H9 (cell line): ENCODE measurements around the gene TEX261. TPM values are rescaled to one million over a fixed set of nuclear protein-coding genes. Genes with fewer than 3 reads are reported as not detected.

Experiments used
- DNase-seq: peaks from one replicate; pipeline ENCODE4 v3.0.0-alpha.2; 2017
- H2AFZ ChIP-seq: one replicate; pipeline ENCODE4 v1.6.1; 2013; ENCODE audit warnings: mild to moderate bottlenecking, low read length, control low read depth, moderate library complexity
- H2AK5ac ChIP-seq: 2 replicates; pipeline ENCODE4 v1.6.1; 2013; ENCODE audit warnings: low read length, control low read depth, mixed read lengths; ENCODE audit not compliant: insufficient read length
- H2BK120ac ChIP-seq: one replicate; pipeline ENCODE4 v1.6.1; 2013; ENCODE audit warnings: low read depth, mild to moderate bottlenecking, low read length, control low read depth, inconsistent platforms; ENCODE audit not compliant: poor library complexity, severe bottlenecking
- H2BK12ac ChIP-seq: 2 replicates; pipeline ENCODE4 v1.6.1; 2013; ENCODE audit warnings: low read length, control low read depth, mixed read lengths, low read depth; ENCODE audit not compliant: insufficient read length
- H2BK15ac ChIP-seq: 2 replicates; pipeline ENCODE4 v1.6.1; 2013; ENCODE audit warnings: low read depth, low read length, control low read depth
- H2BK20ac ChIP-seq: one replicate; pipeline ENCODE4 v1.6.1; 2013; ENCODE audit warnings: low read depth, mild to moderate bottlenecking, low read length, control low read depth, inconsistent platforms; ENCODE audit not compliant: poor library complexity, severe bottlenecking
- H2BK5ac ChIP-seq: 2 replicates; pipeline ENCODE4 v1.6.1; 2013; ENCODE audit warnings: low read length, control low read depth, mixed read lengths; ENCODE audit not compliant: insufficient read length
- H3K14ac ChIP-seq: 2 replicates; pipeline ENCODE4 v1.6.1; 2013; ENCODE audit warnings: low read length, control low read depth; ENCODE audit not compliant: insufficient read depth
- H3K18ac ChIP-seq: 2 replicates; pipeline ENCODE4 v1.6.1; 2013; ENCODE audit warnings: low read depth, mild to moderate bottlenecking, mixed read lengths, low read length, control low read depth; ENCODE audit not compliant: insufficient read length
- H3K23ac ChIP-seq: 2 replicates; pipeline ENCODE4 v1.6.1; 2013; ENCODE audit warnings: low read length, control low read depth, mixed read lengths, low read depth; ENCODE audit not compliant: insufficient read length
- H3K23me2 ChIP-seq: 2 replicates; pipeline ENCODE4 v1.6.1; 2013; ENCODE audit warnings: low read depth, mild to moderate bottlenecking, mixed read lengths, low read length, control low read depth; ENCODE audit not compliant: insufficient read length, poor library complexity, severe bottlenecking
- H3K27ac ChIP-seq: 2 replicates; pipeline ENCODE4 v1.5.1; 2013; ENCODE audit warnings: low read length, control low read depth, mixed read lengths, low read depth; ENCODE audit not compliant: insufficient read length
- H3K27me3 ChIP-seq: 2 replicates; pipeline ENCODE4 v1.6.1; 2013; ENCODE audit warnings: low read length, control low read depth, inconsistent platforms; ENCODE audit not compliant: insufficient read depth
- H3K4ac ChIP-seq: 2 replicates; pipeline ENCODE4 v1.6.1; 2013; ENCODE audit warnings: low read depth, mild to moderate bottlenecking, control low read depth, inconsistent platforms, low read length, moderate library complexity
- H3K4me1 ChIP-seq: 2 replicates; pipeline ENCODE4 v1.6.1; 2013; ENCODE audit warnings: low read length, control low read depth, inconsistent platforms; ENCODE audit not compliant: insufficient read depth
- H3K4me2 ChIP-seq: 2 replicates; pipeline ENCODE4 v1.6.1; 2013; ENCODE audit warnings: low read length, control low read depth, mixed read lengths; ENCODE audit not compliant: insufficient read length, insufficient read depth
- H3K56ac ChIP-seq: 2 replicates; pipeline ENCODE4 v1.6.1; 2013; ENCODE audit warnings: low read depth, mild to moderate bottlenecking, mixed read lengths, low read length, control low read depth; ENCODE audit not compliant: insufficient read length
- H3K79me1 ChIP-seq: 2 replicates; pipeline ENCODE4 v1.6.1; 2013; ENCODE audit warnings: low read depth, mild to moderate bottlenecking, moderate library complexity, low read length, control low read depth, inconsistent platforms; ENCODE audit not compliant: insufficient read depth, poor library complexity, severe bottlenecking
- H3K79me2 ChIP-seq: 2 replicates; pipeline ENCODE4 v1.6.1; 2013; ENCODE audit warnings: low read length, control low read depth, inconsistent platforms; ENCODE audit not compliant: insufficient read depth
- H3K9ac ChIP-seq: 2 replicates; pipeline ENCODE4 v1.6.1; 2013; ENCODE audit warnings: low read length, control low read depth, mixed read lengths; ENCODE audit not compliant: insufficient read length; ENCODE audit errors: extremely low read depth
- H3K9me3 ChIP-seq: one replicate; pipeline ENCODE4 v1.6.1; 2013; ENCODE audit warnings: low read depth, low read length, inconsistent platforms; ENCODE audit not compliant: control insufficient read depth
- H3T11ph ChIP-seq: one replicate; pipeline ENCODE4 v1.6.1; 2013; ENCODE audit warnings: mild to moderate bottlenecking, low read length, control low read depth, inconsistent platforms
- H4K20me1 ChIP-seq: one replicate; pipeline ENCODE4 v1.6.1; 2013; ENCODE audit not compliant: control insufficient read depth, insufficient read length, insufficient read depth
- H4K5ac ChIP-seq: 2 replicates; pipeline ENCODE4 v1.6.1; 2013; ENCODE audit warnings: low read depth, mild to moderate bottlenecking, mixed read lengths, low read length, control low read depth; ENCODE audit not compliant: insufficient read length
- H4K8ac ChIP-seq: replicated peaks from 2 replicates; pipeline ENCODE4 v1.6.1; 2013; ENCODE audit warnings: low read length, control low read depth, mixed read lengths, low read depth; ENCODE audit not compliant: insufficient read length
- H4K91ac ChIP-seq: 2 replicates; pipeline ENCODE4 v1.6.1; 2013; ENCODE audit warnings: low read depth, mild to moderate bottlenecking, moderate library complexity, mixed read lengths, low read length, control low read depth; ENCODE audit not compliant: insufficient read length
- H3K27ac Mint-ChIP-seq, 3 experiments: 2 replicates in 2 of 3; 3 replicates in 1 of 3; pipeline ENCODE4 v1.8.0; 2020 to 2021; ENCODE audit warnings: mixed read lengths in 3 of 3, mild to moderate bottlenecking in 1 of 3, moderate library complexity in 1 of 3
- H3K27me3 Mint-ChIP-seq: 2 replicates; pipeline ENCODE4 v1.8.0; 2021; ENCODE audit warnings: low read depth, mild to moderate bottlenecking, moderate library complexity, mixed read lengths
- H3K36me3 Mint-ChIP-seq, 3 experiments: 2 replicates in 2 of 3; 3 replicates in 1 of 3; pipeline ENCODE4 v1.8.0; 2020 to 2021; ENCODE audit warnings: low read depth in 3 of 3, mixed read lengths in 3 of 3; ENCODE audit not compliant: insufficient read depth in 1 of 3
- H3K4me1 Mint-ChIP-seq, 2 experiments: 2 replicates each; pipeline ENCODE4 v1.8.0; 2020; ENCODE audit warnings: mixed read lengths in 2 of 2
- H3K4me3 Mint-ChIP-seq, 2 experiments: 2 replicates in 1 of 2; 3 replicates in 1 of 2; pipeline ENCODE4 v1.8.0; 2020 to 2021; ENCODE audit warnings: mild to moderate bottlenecking in 2 of 2, mixed read lengths in 2 of 2, moderate library complexity in 1 of 2
- H3K9me3 Mint-ChIP-seq, 2 experiments: 2 replicates in 1 of 2; 3 replicates in 1 of 2; pipeline ENCODE4 v1.8.0; 2020; ENCODE audit warnings: mild to moderate bottlenecking in 2 of 2, mixed read lengths in 2 of 2, moderate library complexity in 1 of 2
- WGBS: extraction: QIAGEN DNeasy Blood & Tissue Kit; methylation state at CpG from one replicate; pipeline ENCODE4 v1.1.7; 2013; ENCODE audit warnings: missing lambda C conversion rate, low lambda C conversion rate, mixed read lengths; ENCODE audit not compliant: insufficient read length; ENCODE audit errors: extremely low coverage; 5-methylcytosine and 5-hydroxymethylcytosine counted together
- total RNA-seq: library from RNA; stranded (reverse); gene quantifications from 2 replicates; pipeline ENCODE4 v1.2.1, GENCODE V29; 2021
- TF ChIP-seq, protein P1 (sequence below): fragments of 200-600 bp; sonication (generic); conservative IDR thresholded peaks from 3 replicates; pipeline ENCODE4 v1.8.0; 2021; ENCODE audit warnings: antibody characterized with exemption, mild to moderate bottlenecking

TEX261 gene
- total RNA-seq, 1 experiment from 2014 or later = 19.2 TPM

- Histone ChIP-seq H2AFZ (no peak overlapping the region), H3K27ac (no peak overlapping the region), H3K4ac (no peak overlapping the region), H4K5ac (no peak overlapping the region), H3K79me2 (0 out of 2 replicates have a peak, but pooled peaks cover 3% of the 10 kb centered on the region), H3K9me3 (no peaks in the 10 kb centered on the region), H3K56ac (no peak overlapping the region), H3K79me1 (no peaks in the 10 kb centered on the region), H3K18ac (no peak overlapping the region), H3K4me1 (no peaks in the 10 kb centered on the region), H2BK15ac (no peak overlapping the region), H2BK20ac (no peak overlapping the region), H4K20me1 (no peaks in the 10 kb centered on the region), H3K23me2 (peaks cover 13% of the 10 kb centered on the region), H2BK5ac (no peak overlapping the region), H3T11ph (no peak overlapping the region), H3K14ac (no peak overlapping the region), H2AK5ac (no peak overlapping the region), H4K91ac (no peak overlapping the region), H3K27me3 (no peaks in the 10 kb centered on the region), H2BK12ac (no peak overlapping the region), H3K23ac (no peak overlapping the region), H3K4me2 (peak overlapping the region; percentile 82), H3K9ac (peak overlapping the region; percentile 49), H2BK120ac (no peak overlapping the region), H4K8ac (no peak overlapping the region)
- Mint-ChIP-seq H3K27me3 (peaks cover 18% of the 10 kb centered on the region), H3K4me3 (peak overlapping the region; percentile 95 to 96), H3K4me1 (peaks cover 12% of the 10 kb centered on the region in 2 experiments), H3K36me3 (peaks cover 3 to 10% (median 9%) of the 10 kb centered on the region in 3 experiments; a peak in 5 of 7 replicates), H3K27ac (0 out of 7 replicates have a peak overlapping the region, but pooled peaks of 1 of the 3 experiments have one; percentile 63), H3K9me3 (no peaks in the 10 kb centered on the region)
- no CpG with 5 or more reads among the region's 49 CpGs for WGBS
- DNase-seq = no peak
- TF ChIP-seq, protein P1, sequence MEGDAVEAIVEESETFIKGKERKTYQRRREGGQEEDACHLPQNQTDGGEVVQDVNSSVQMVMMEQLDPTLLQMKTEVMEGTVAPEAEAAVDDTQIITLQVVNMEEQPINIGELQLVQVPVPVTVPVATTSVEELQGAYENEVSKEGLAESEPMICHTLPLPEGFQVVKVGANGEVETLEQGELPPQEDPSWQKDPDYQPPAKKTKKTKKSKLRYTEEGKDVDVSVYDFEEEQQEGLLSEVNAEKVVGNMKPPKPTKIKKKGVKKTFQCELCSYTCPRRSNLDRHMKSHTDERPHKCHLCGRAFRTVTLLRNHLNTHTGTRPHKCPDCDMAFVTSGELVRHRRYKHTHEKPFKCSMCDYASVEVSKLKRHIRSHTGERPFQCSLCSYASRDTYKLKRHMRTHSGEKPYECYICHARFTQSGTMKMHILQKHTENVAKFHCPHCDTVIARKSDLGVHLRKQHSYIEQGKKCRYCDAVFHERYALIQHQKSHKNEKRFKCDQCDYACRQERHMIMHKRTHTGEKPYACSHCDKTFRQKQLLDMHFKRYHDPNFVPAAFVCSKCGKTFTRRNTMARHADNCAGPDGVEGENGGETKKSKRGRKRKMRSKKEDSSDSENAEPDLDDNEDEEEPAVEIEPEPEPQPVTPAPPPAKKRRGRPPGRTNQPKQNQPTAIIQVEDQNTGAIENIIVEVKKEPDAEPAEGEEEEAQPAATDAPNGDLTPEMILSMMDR = no peak
These were observed 519 bp downstream of the TEX261 start for GRCh38 chr2:70994009-70994698.
